Transverse colon (tissue), 4 donors: ENCODE results near the gene CLSTN2.

Source experiments
- CTCF ChIP-seq, 5 experiments: fragments of 200-600 bp in 3 of 5; fragments of 450-650 bp in 2 of 5; sonication (generic) in 3 of 5; IDR thresholded peaks; 1 replicate in 2 of 5; 2 replicates in 3 of 5; pipeline ENCODE4 v1.5.1; 2016 to 2017; ENCODE audit warnings: antibody characterized with exemption in 5 of 5, inconsistent platforms in 3 of 5, mild to moderate bottlenecking in 2 of 5, moderate library complexity in 1 of 5
- EP300 ChIP-seq: sonication (generic); formaldehyde crosslinking; IDR thresholded peaks from one replicate; pipeline ENCODE4 v1.6.1; 2017; ENCODE audit warnings: antibody characterized with exemption, low read depth
- POLR2A ChIP-seq: fragments of 450-650 bp; IDR thresholded peaks from one replicate; pipeline ENCODE4 v1.6.1; 2016; ENCODE audit warnings: antibody characterized with exemption, mild to moderate bottlenecking, moderate library complexity
- POLR2AphosphoS5 ChIP-seq, 3 donors: sonication (generic); formaldehyde crosslinking; IDR thresholded peaks; one replicate each; pipeline ENCODE4 v1.6.1; 2016; ENCODE audit warnings: antibody characterized with exemption in 3 of 3

- TF ChIP-seq CTCF (IDR thresholded peaks at IDR 0.05) (no peak), POLR2A (no peak), POLR2AphosphoS5 (IDR thresholded peaks at IDR 0.05) (no peak), EP300 (no peak)
Measured at GRCh38 chr3:140311428-140311827, 376.4 kb downstream of the CLSTN2 start.
